GM12865 (cell line): ENCODE results near the gene BRSK1.

ENCODE experiments used
- DNase-seq: peaks from one replicate; pipeline ENCODE4 v3.0.0; 2010; ENCODE audit warnings: low read depth
- H3K4me3 ChIP-seq: 2 replicates; pipeline ENCODE4 v1.5.1; 2011; ENCODE audit warnings: mild to moderate bottlenecking, low read depth, low read length, control low read depth
- TF ChIP-seq, protein P1 (sequence below): IDR thresholded peaks from 2 replicates; pipeline ENCODE4 v1.5.1; 2011; ENCODE audit warnings: low read length, control low read depth, low read depth, inconsistent platforms; ENCODE audit not compliant: insufficient read depth; ENCODE audit errors: missing control alignments

Gene BRSK1

GRCh38 chr19:55242517-55242916, 41.3 kb upstream of the BRSK1 start:
- no peak for DNase-seq
- TF ChIP-seq, protein P1, sequence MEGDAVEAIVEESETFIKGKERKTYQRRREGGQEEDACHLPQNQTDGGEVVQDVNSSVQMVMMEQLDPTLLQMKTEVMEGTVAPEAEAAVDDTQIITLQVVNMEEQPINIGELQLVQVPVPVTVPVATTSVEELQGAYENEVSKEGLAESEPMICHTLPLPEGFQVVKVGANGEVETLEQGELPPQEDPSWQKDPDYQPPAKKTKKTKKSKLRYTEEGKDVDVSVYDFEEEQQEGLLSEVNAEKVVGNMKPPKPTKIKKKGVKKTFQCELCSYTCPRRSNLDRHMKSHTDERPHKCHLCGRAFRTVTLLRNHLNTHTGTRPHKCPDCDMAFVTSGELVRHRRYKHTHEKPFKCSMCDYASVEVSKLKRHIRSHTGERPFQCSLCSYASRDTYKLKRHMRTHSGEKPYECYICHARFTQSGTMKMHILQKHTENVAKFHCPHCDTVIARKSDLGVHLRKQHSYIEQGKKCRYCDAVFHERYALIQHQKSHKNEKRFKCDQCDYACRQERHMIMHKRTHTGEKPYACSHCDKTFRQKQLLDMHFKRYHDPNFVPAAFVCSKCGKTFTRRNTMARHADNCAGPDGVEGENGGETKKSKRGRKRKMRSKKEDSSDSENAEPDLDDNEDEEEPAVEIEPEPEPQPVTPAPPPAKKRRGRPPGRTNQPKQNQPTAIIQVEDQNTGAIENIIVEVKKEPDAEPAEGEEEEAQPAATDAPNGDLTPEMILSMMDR: no peak
- H3K4me3 ChIP-seq: no peak overlapping the region

- TF ChIP-seq, protein P1: no peak
- no peak for DNase-seq
- H3K4me3 ChIP-seq: no peak overlapping the region
These were observed 39.7 kb upstream of the BRSK1 start for GRCh38 chr19:55244004-55244680.

DNA sequence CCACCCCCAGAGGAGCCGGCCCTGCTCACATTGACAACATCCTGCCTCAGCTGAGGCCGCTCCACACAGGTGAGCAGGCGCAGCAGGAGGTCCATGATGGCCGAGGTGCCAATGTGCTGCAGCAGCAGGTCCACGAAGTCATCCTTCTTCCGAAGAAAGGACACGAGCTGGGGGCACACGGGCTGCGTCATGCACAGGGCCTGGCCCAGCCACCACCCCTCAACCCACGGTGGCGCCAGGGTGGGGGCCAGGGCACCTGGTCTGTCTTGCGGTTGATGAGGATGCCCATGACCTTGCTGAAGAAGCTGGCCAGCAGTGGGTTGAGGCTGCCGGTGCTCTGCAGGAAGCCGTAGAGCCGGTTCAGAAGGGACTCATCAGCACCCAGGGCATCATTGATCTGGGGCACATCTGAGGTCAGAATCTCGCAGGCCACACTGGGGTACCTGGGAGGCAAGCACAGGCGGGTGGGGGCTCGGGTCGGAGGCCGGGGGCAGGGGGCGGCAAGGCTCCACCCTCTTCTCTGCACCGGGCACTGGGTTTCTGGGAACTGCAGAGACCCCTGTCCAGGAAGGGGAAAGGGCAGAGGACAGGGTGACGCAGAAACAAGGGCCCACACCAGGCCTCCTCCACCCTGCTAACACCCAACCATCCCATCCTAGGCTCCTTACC, 38.4 kb upstream of the BRSK1 start:
- DNase-seq: no peak
- TF ChIP-seq, protein P1: no peak
- H3K4me3 ChIP-seq: no peak overlapping the region

DNA sequence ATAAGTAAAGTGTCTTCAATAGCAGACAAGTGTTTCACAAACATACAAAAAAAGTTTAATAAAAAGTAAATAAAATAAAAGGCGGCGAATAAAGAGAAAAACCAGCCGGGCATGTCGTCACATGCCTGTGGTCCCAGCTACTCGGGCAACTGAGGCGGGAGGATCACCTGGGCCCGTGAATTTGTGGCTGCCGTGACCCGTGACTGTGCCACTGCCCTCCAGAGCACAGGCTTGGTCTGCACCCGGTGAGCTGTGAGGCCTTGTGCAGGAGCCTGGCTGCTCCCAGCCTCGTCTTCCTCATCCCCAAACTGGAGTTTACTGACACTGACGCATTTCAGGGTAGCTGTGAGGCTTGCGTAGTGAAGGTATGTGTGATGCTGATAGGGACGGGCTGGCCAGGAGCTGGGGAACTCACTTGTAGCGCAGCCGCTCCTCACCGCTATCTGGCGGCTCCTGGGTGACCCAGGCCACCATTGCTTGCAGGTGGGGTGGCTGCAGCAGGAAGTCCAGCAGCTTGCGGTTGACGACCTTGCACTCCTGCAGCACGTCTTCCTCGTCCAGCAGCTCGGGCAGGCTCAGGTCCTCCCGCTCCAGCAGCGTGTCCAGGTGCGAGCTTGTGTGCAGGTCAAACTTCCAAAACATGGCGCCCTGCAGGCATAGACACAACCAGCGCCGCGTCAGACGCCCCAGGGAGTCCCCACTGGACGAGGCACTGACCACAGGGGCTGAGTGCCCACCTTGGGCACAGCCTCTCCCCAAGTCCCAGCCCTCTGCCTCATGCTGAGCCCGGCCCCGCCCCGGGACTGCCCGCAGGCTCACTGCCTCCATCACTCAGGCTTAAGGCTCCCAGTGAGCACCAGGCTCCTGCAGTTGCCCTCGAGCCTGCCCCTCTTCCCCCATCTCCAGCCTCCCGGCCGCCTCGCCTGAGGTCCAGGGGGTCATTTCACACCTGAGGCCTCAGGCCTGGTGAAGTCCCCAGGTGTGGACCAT, 37.0 kb upstream of the BRSK1 start:
- no peak for DNase-seq
- no peak overlapping the region for H3K4me3 ChIP-seq
- TF ChIP-seq, protein P1: no peak

- TF ChIP-seq, protein P1: no peak
- DNase-seq: no peak
These were observed 36.1 kb upstream of the BRSK1 start for GRCh38 chr19:55247621-55248099.

DNA sequence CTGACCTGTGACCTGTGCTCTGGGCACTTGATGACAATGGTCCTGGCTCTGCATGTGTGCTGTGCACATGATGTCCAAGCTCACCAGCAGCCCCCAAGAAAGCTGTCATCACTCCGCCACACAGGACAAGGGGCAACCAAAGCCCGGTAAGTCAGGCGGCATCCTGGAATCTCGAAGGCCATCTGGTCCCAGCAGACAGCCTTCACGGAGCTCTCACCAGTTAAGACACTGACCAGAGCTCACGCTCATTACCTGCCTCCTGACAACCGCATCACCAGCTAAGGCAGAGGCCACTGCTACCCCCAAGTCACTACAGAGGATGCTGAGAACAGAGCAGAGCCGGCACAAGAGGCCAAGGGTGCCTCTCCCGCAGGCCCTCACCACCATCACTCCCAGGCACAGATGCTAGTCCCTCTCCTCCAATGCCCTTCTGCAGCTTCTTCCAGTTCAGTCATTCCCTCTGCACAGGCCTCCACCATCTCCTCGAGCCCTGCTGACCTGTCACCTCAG, 35.6 kb upstream of the BRSK1 start:
- DNase-seq: no peak
- TF ChIP-seq, protein P1: no peak
- H3K4me3 ChIP-seq: no peak overlapping the region

More at GRCh38 chr19:55247621-55248099, 36.1 kb upstream of the BRSK1 start:
- no peak overlapping the region for H3K4me3 ChIP-seq
